K562 (cell line): ENCODE measurements around the gene ZC3H12C. TPM values are rescaled to one million over a fixed set of nuclear protein-coding genes. Genes with fewer than 3 reads are reported as not detected.

Experiments
- ATAC-seq: fragments of 200-7000 bp; cut with Tn5 transposase; 3 replicates; pipeline ENCODE4 v1.9.1; 2020; ENCODE audit warnings: moderate library complexity
- BruUV-seq: library from RNA; stranded (reverse); fragments of 400-500 nt; replicated peaks from 2 replicates; lab custom pipeline; 2021; lab: Mats Ljungman, UMichigan
- CTCF ChIA-PET: fragments of 300-600 bp; formaldehyde crosslinking; extraction: SDS; loops from one replicate; lab custom pipeline; 2021; ENCODE audit warnings: low intra/inter-chr PET ratio; lab: Yijun Ruan, JAX
- POLR2A ChIA-PET: fragments of 300-600, 350-650 bp; sonication (Branson Sonifier 250); formaldehyde crosslinking; extraction: SDS; loops from one replicate; lab custom pipeline; 2021; ENCODE audit warnings: antibody characterized with exemption, inconsistent platforms; lab: Yijun Ruan, JAX
- DNase-seq, 4 experiments: peaks; one replicate each; pipeline versions ENCODE4 v3.0.0 to v3.0.0-alpha.2; 2011 to 2018; ENCODE audit warnings: low spot score in 3 of 4, mixed read lengths in 3 of 4; ENCODE audit errors: extremely low read depth in 1 of 4
- FAIRE-seq: peaks from 2 replicates; lab custom pipeline; 2011; peaks lifted over from hg19 to GRCh38; lab: Jason Lieb, UNC
- H2AFZ ChIP-seq: 2 replicates; pipeline ENCODE4 v1.6.0; 2011; ENCODE audit warnings: low read depth, low read length, control low read depth, inconsistent platforms
- H3K27ac ChIP-seq: fragments of 200-600 bp; 3 replicates; pipeline ENCODE4 v1.8.0; 2011; ENCODE audit warnings: low read depth, mild to moderate bottlenecking, control low read depth, inconsistent platforms, low read length, moderate library complexity, mixed read lengths; ENCODE audit errors: extremely low read depth
- H3K27me3 ChIP-seq, 2 experiments: fragments of 300-600 bp in 1 of 2; 2 replicates in 1 of 2; 3 replicates in 1 of 2; pipeline versions ENCODE4 v1.6.0 to v1.8.0; 2011; ENCODE audit warnings: inconsistent platforms in 2 of 2, low read length in 2 of 2, mild to moderate bottlenecking in 1 of 2, mixed read lengths in 1 of 2, moderate library complexity in 1 of 2; ENCODE audit not compliant: control insufficient read depth in 2 of 2, insufficient read depth in 2 of 2
- H3K36me3 ChIP-seq: fragments of 300-600 bp; 3 replicates; pipeline ENCODE4 v1.8.0; 2011; ENCODE audit warnings: mild to moderate bottlenecking, low read length, inconsistent platforms; ENCODE audit not compliant: control insufficient read depth, insufficient read depth
- H3K4me1 ChIP-seq, 2 experiments: fragments of 200-600 bp in 1 of 2; replicated peaks in 1 of 2; 2 replicates in 1 of 2; 3 replicates in 1 of 2; pipeline versions ENCODE4 v1.5.1 to v1.8.0; 2011; ENCODE audit warnings: inconsistent platforms in 2 of 2, low read length in 2 of 2, mild to moderate bottlenecking in 1 of 2, mixed read lengths in 1 of 2, moderate library complexity in 1 of 2; ENCODE audit not compliant: control insufficient read depth in 2 of 2, insufficient read depth in 2 of 2
- H3K4me2 ChIP-seq: 2 replicates; pipeline ENCODE4 v1.6.1; 2011; ENCODE audit warnings: low read length, control low read depth, inconsistent platforms, mixed read lengths; ENCODE audit not compliant: insufficient read depth
- H3K4me3 ChIP-seq: fragments of 200-600 bp; sonication (generic), shearing (Covaris generic); 2 replicates; pipeline ENCODE4 v1.5.1; 2016; ENCODE audit warnings: control low read depth, inconsistent platforms
- H3K79me2 ChIP-seq: fragments of 200-600 bp; 3 replicates; pipeline ENCODE4 v1.8.0; 2011; ENCODE audit warnings: low read length, inconsistent platforms; ENCODE audit not compliant: control insufficient read depth, insufficient read depth
- H3K9ac ChIP-seq, 2 experiments: 2 replicates each; pipeline versions ENCODE4 v1.6.0 to v1.6.1; 2011; ENCODE audit warnings: low read depth in 2 of 2, low read length in 2 of 2, control low read depth in 1 of 2, inconsistent platforms in 1 of 2, mild to moderate bottlenecking in 1 of 2, mixed read lengths in 1 of 2; ENCODE audit not compliant: insufficient read depth in 1 of 2
- H3K9me1 ChIP-seq: one replicate; pipeline ENCODE4 v1.6.0; 2011; ENCODE audit warnings: inconsistent platforms, mild to moderate bottlenecking, low read length, moderate library complexity; ENCODE audit not compliant: control insufficient read depth, insufficient read depth
- H3K9me3 ChIP-seq: replicated peaks from 2 replicates; pipeline ENCODE4 v1.5.1; 2011; ENCODE audit warnings: low read depth, low read length, inconsistent platforms; ENCODE audit not compliant: control insufficient read depth, insufficient read depth
- H4K20me1 ChIP-seq: replicated peaks from 2 replicates; pipeline ENCODE4 v1.6.1; 2011; ENCODE audit warnings: low read length, inconsistent platforms, mixed read lengths; ENCODE audit not compliant: control insufficient read depth, insufficient read depth
- DMBX1 ChIP-seq: fragments of 250-450 bp; sonication (Bioruptor Pico); IDR thresholded peaks from 2 replicates; pipeline ENCODE4 v1.8.0; 2022; ENCODE audit warnings: inconsistent platforms, mild to moderate bottlenecking, moderate library complexity, borderline replicate concordance
- ELF4 ChIP-seq: fragments of 450-650 bp; formaldehyde crosslinking; IDR thresholded peaks from 2 replicates; pipeline ENCODE4 v1.4.0; 2022; ENCODE audit warnings: missing genetic modification characterization
- HDAC6 ChIP-seq: IDR thresholded peaks from 2 replicates; pipeline ENCODE4 v1.6.1; 2012; ENCODE audit warnings: low read depth, mild to moderate bottlenecking, control low read depth, inconsistent platforms, low read length, moderate library complexity
- HEY1 ChIP-seq: fragments of 250-450 bp; sonication (Bioruptor Pico); IDR thresholded peaks from 2 replicates; pipeline ENCODE4 v1.5.0; 2020; ENCODE audit warnings: mild to moderate bottlenecking, moderate library complexity, borderline replicate concordance
- MCM3 ChIP-seq: fragments of 450-650 bp; IDR thresholded peaks from 2 replicates; pipeline ENCODE4 v1.6.1; 2016
- NR2F6 ChIP-seq: fragments of 450-650 bp; formaldehyde crosslinking; IDR thresholded peaks from 2 replicates; pipeline ENCODE4 v1.4.0; 2020; ENCODE audit warnings: mild to moderate bottlenecking
- POLR2H ChIP-seq: IDR thresholded peaks from 2 replicates; pipeline ENCODE4 v1.6.1; 2016; ENCODE audit warnings: missing genetic modification characterization, low read depth, mild to moderate bottlenecking, control low read depth, missing compliant biosample characterization, moderate library complexity
- SMARCB1 ChIP-seq: IDR thresholded peaks from 2 replicates; pipeline ENCODE4 v1.6.1; 2011; ENCODE audit warnings: improper control_type of control experiment, low read depth; ENCODE audit not compliant: insufficient read length
- TAF7 ChIP-seq: fragments of 450-650 bp; IDR thresholded peaks from 2 replicates; pipeline ENCODE4 v1.6.1; 2016; ENCODE audit warnings: missing genetic modification characterization, missing compliant biosample characterization
- TEAD1 ChIP-seq, 2 experiments: fragments of 450-650 bp in 1 of 2; sonication (generic) in 1 of 2; formaldehyde crosslinking; IDR thresholded peaks; 2 replicates each; pipeline versions ENCODE4 v1.4.0 to v1.8.0; 2020 to 2022; ENCODE audit warnings: mild to moderate bottlenecking in 2 of 2, missing genetic modification reagents in 1 of 2
- XRCC3 ChIP-seq: fragments of 450-650 bp; IDR thresholded peaks from 2 replicates; pipeline ENCODE4 v1.6.1; 2017; ENCODE audit warnings: mild to moderate bottlenecking, moderate library complexity
- ZNF217 ChIP-seq: sonication (generic); formaldehyde crosslinking; IDR thresholded peaks from 2 replicates; pipeline ENCODE4 v1.8.0; 2022; ENCODE audit warnings: mild to moderate bottlenecking, missing genetic modification reagents
- ZNF24 ChIP-seq: fragments of 450-650 bp; IDR thresholded peaks from 2 replicates; pipeline ENCODE4 v1.6.1; 2016
- ZNF445 ChIP-seq: fragments of 250-450 bp; sonication (Bioruptor Pico); IDR thresholded peaks from 2 replicates; pipeline ENCODE4 v1.4.0; 2020; ENCODE audit warnings: low read depth, mild to moderate bottlenecking, moderate library complexity
- ZNF644 ChIP-seq: fragments of 200-800 bp; sonication (Bioruptor generic); IDR thresholded peaks from 2 replicates; pipeline ENCODE4 v1.6.1; 2016; ENCODE audit warnings: low read depth, missing genetic modification characterization, missing compliant biosample characterization
- ZNF764 ChIP-seq: fragments of 250-450 bp; sonication (Bioruptor Pico); IDR thresholded peaks from 2 replicates; pipeline ENCODE4 v1.4.0; 2020; ENCODE audit warnings: low read depth, mild to moderate bottlenecking, moderate library complexity
- WGBS: fragments of 100-300 bp; shearing (Covaris generic); methylation state at CpG from one replicate; pipeline ENCODE4 v1.1.6; 2016; ENCODE audit warnings: low coverage, mixed read lengths; ENCODE audit not compliant: insufficient coverage; ENCODE audit errors: missing lambda C conversion rate; 5-methylcytosine and 5-hydroxymethylcytosine counted together
- in situ Hi-C: fragments of 300-500 bp; cut with MboI; formaldehyde crosslinking; loops from 4 replicates; pipeline ENCODE4 v1.15.0; 2018; ENCODE audit warnings: inconsistent platforms, mixed read lengths
- intact Hi-C: fragments of 100-400 bp; cut with micrococcal nuclease; formaldehyde crosslinking; loops from 2 replicates; pipeline ENCODE4 v1.14.2; 2022
- polyA plus RNA-seq, 8 experiments: library from polyadenylated mRNA; depleted of rRNA in 4 of 8; stranded (reverse) in 5 of 8; unstranded in 3 of 8; fragments of >200 nt; fragmentation: Nextera tagmentation in 2 of 8; fragmentation: Illumina TruSeq in 1 of 8; extraction: Ambion mirVana in 2 of 8; extraction: Trizol in 1 of 8; gene quantifications; 2 replicates each; pipeline versions ENCODE4 v1.2.1 to v1.2.3, GENCODE V29; 2011 to 2014; ENCODE audit warnings: inconsistent platforms in 1 of 8, missing spikeins in 1 of 8
- total RNA-seq, 7 experiments: library from RNA; depleted of rRNA in 6 of 7; stranded (reverse); fragments of >200 nt in 6 of 7; fragmentation: Illumina TruSeq in 2 of 7; extraction: Trizol in 2 of 7; gene quantifications; 2 replicates each; pipeline versions ENCODE4 v1.2.1 to v1.2.3, GENCODE V29; 2011 to 2021; ENCODE audit warnings: low replicate concordance in 1 of 7

ZC3H12C gene
- total and polyA plus RNA-seq, 9 of the 15 experiments (the other 6 are each of a cell fraction or from before 2014, with no cell fraction given) = 0.56 to 5.9 (median 3.3) TPM

DNA sequence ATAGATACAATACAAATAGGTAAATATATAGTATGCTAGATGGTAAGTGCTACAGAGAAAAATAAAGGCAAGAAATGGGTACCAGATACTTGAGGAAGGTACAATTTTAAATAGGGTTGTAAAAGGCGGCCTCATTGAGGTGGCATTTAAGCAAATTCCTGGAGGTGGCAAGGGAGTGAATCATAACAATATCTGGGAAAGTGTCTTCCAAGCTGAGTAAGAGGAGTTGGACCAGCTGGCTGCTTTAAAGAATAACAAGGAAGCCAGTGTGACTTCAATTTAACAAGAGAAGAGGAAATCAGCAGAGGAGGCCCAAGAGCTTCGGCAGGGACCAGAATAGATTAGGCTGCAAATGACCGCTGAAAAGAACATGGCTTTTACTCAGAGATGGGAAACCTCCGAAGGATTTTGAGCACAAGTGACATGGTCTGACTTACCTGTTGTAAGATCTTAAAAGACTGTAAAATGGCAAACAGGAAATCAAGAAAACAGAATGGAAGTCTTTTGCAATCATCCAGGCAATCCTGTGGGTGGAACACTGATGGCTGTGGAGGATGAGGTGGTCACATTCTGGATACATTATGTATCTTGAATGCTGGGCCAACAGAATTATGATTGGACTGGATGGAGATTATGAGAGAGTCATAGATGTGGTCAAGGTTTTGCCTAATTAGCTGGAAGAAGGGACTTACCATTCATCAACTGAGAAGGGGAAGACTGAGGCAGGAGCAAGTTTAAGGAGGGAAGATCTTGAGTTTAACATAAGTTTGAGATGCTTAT, 126.0 kb downstream of the ZC3H12C start:
- ChIA-PET POLR2A (interaction anchor here (1.1 to 1.7 kb wide), 2 partner anchors 9 to 17 kb away, joined by 3 to 4 read pairs; no protein-coding TSS in a partner anchor), CTCF (no interaction called here)
- no peak for FAIRE-seq
- Histone ChIP-seq H3K9me1 (no peaks in the 10 kb centered on the region), H3K9me3 (no peaks in the 10 kb centered on the region), H3K4me3 (no peak overlapping the region), H2AFZ (no peak overlapping the region), H3K4me2 (no peak overlapping the region), H3K27ac (no peak overlapping the region), H4K20me1 (no peaks in the 10 kb centered on the region), H3K9ac (no peak overlapping the region), H3K27me3 (no peaks in the 10 kb centered on the region), H3K36me3 (no peaks in the 10 kb centered on the region), H3K79me2 (no peaks in the 10 kb centered on the region), H3K4me1 (no peaks in the 10 kb centered on the region)
- no peak for TF ChIP-seq ZNF24
- TF ChIP-seq TEAD1 (CRISPR knock-in tag; IDR thresholded peaks at IDR 0.05) = no peak
- TF ChIP-seq ELF4 (CRISPR knock-in tag) = no peak
- TF ChIP-seq ZNF217 = no peak
- TF ChIP-seq HDAC6 = no peak
- TF ChIP-seq SMARCB1 = no peak
- no peak for TF ChIP-seq XRCC3
- TF ChIP-seq DMBX1 (CRISPR knock-in tag) = no peak
- no peak for TF ChIP-seq ZNF445
- no peak for TF ChIP-seq HEY1 (CRISPR knock-in tag)
- TF ChIP-seq POLR2H = no peak
- TF ChIP-seq ZNF764 = no peak
- TF ChIP-seq TAF7 (tag) = no peak
- no peak for TF ChIP-seq NR2F6 (CRISPR knock-in tag)
- no peak for TF ChIP-seq MCM3
- TF ChIP-seq ZNF644 (tag) = no peak
- intact Hi-C loops (no loop called here), in situ Hi-C loops (no loop called here)
- no peak for ATAC-seq
- no TSS peak for BruUV-seq
- 93% methylated on average over 4 of the region's 4 CpGs for WGBS
- no peak for DNase-seq

Other genes with a start within 250 kb of the ZC3H12C start
- 35.6 and 37.4 TPM in 2 replicates for gene RDX, start 203.2 kb downstream of the ZC3H12C start, total RNA-seq (2014; rRNA removed)
- gene RDX, start 203.2 kb downstream of the ZC3H12C start, total RNA-seq (2014; rRNA removed; fragmentation: Illumina TruSeq; extraction: Trizol) = 55.3 and 57.9 TPM in 2 replicates
- gene RDX, start 203.2 kb downstream of the ZC3H12C start, total RNA-seq (2015; rRNA removed; fragmentation: Illumina TruSeq; extraction: Trizol) = 61.7 and 64.8 TPM in 2 replicates
- gene RDX, start 203.2 kb downstream of the ZC3H12C start, total RNA-seq (2021) = 58.0 and 62.4 TPM in 2 replicates
- gene RDX, start 203.2 kb downstream of the ZC3H12C start, polyA plus RNA-seq (2011; rRNA removed) = 52.2 and 62.1 TPM in 2 replicates
- gene RDX, start 203.2 kb downstream of the ZC3H12C start, polyA plus RNA-seq (2014; fragmentation: Illumina TruSeq; extraction: Trizol) = 50.0 and 54.3 TPM in 2 replicates
- gene RDX, start 203.2 kb downstream of the ZC3H12C start, polyA plus RNA-seq (2014; fragmentation: Nextera tagmentation; extraction: Ambion mirVana) = 10 to 100 TPM; 51.4 to 54.0 TPM
- gene RDX, start 203.2 kb downstream of the ZC3H12C start, polyA plus RNA-seq (2014; rRNA removed) = 34.8 and 45.7 TPM in 2 replicates